CD4-positive, alpha-beta T cell (primary cell): Measurements from ENCODE around the gene PPP4R4. TPM values are rescaled to one million over a fixed set of nuclear protein-coding genes. Genes with fewer than 3 reads are reported as not detected.

Experiments used
- ATAC-seq: fragments of 200-7000 bp; cut with Tn5 transposase; one replicate; pipeline ENCODE4 v1.10.0; 2022; ENCODE audit warnings: mild to moderate bottlenecking; ENCODE audit not compliant: poor library complexity
- CTCF ChIA-PET: fragments of 350-600 bp; sonication (Branson Sonifier 250); formaldehyde crosslinking; loops from one replicate; lab custom pipeline; 2021; ENCODE audit warnings: antibody characterized with exemption, inconsistent platforms; lab: Charles Lee
- POLR2A ChIA-PET: fragments of 350-600 bp; sonication (Branson Sonifier 250); formaldehyde crosslinking; loops from one replicate; lab custom pipeline; 2021; ENCODE audit warnings: antibody characterized with exemption, inconsistent platforms; lab: Charles Lee
- DNase-seq, 14 experiments: peaks; one replicate each; pipeline ENCODE4 v3.0.0-alpha.2; 2013 to 2020; ENCODE audit warnings: mixed read lengths in 2 of 14
- H3K27ac ChIP-seq, 2 donors: one replicate each; pipeline versions ENCODE4 v1.5.1 to v1.7.0; 2013; ENCODE audit warnings: low read length in 2 of 2, low read depth in 1 of 2, mild to moderate bottlenecking in 1 of 2
- H3K27me3 ChIP-seq, 2 experiments: 1 replicate in 1 of 2; 2 replicates in 1 of 2; pipeline versions ENCODE4 v1.6.1 to v1.7.0; 2013; ENCODE audit warnings: low read length in 2 of 2, control low read depth in 1 of 2, mild to moderate bottlenecking in 1 of 2, moderate library complexity in 1 of 2; ENCODE audit not compliant: insufficient read depth in 2 of 2, control insufficient read depth in 1 of 2
- H3K36me3 ChIP-seq: one replicate; pipeline ENCODE4 v1.6.1; 2013; ENCODE audit warnings: low read length, control low read depth; ENCODE audit not compliant: insufficient read depth
- H3K4me1 ChIP-seq: one replicate; pipeline ENCODE4 v1.6.1; 2013; ENCODE audit warnings: low read length, control low read depth; ENCODE audit not compliant: insufficient read depth
- H3K4me3 ChIP-seq: one replicate; pipeline ENCODE4 v1.5.1; 2013; ENCODE audit warnings: mild to moderate bottlenecking, low read length, moderate library complexity
- H3K9me3 ChIP-seq, 2 experiments: 1 replicate in 1 of 2; 2 replicates in 1 of 2; pipeline versions ENCODE4 v1.6.1 to v1.7.0; 2013; ENCODE audit warnings: low read length in 2 of 2, mild to moderate bottlenecking in 2 of 2, control low read depth in 1 of 2, moderate library complexity in 1 of 2; ENCODE audit not compliant: control insufficient read depth in 1 of 2, insufficient read depth in 1 of 2
- H3K27ac Mint-ChIP-seq: one replicate; pipeline ENCODE4 v1.8.0; 2020; ENCODE audit warnings: mixed read lengths
- H3K27me3 Mint-ChIP-seq: one replicate; pipeline ENCODE4 v1.8.0; 2021; ENCODE audit warnings: mixed read lengths
- H3K36me3 Mint-ChIP-seq: one replicate; pipeline ENCODE4 v1.8.0; 2021; ENCODE audit warnings: low read depth, mixed read lengths
- H3K4me1 Mint-ChIP-seq: one replicate; pipeline ENCODE4 v1.8.0; 2021; ENCODE audit warnings: low read depth, mixed read lengths
- H3K4me3 Mint-ChIP-seq: one replicate; pipeline ENCODE4 v1.8.0; 2020; ENCODE audit warnings: mild to moderate bottlenecking, mixed read lengths
- H3K9me3 Mint-ChIP-seq: one replicate; pipeline ENCODE4 v1.8.0; 2020; ENCODE audit warnings: mixed read lengths
- CTCF ChIP-seq: fragments of 200-600 bp; IDR thresholded peaks from one replicate; pipeline ENCODE4 v1.8.0; 2022; ENCODE audit warnings: antibody characterized with exemption, mild to moderate bottlenecking
- intact Hi-C, 2 experiments: fragments of 100-400 bp; cut with DNase I in 1 of 2; cut with micrococcal nuclease in 1 of 2; formaldehyde crosslinking; loops; one replicate each; pipeline versions ENCODE4 v1.15.1 to v1.9.0; 2023 to 2025; cut with DNase I, micrococcal nuclease
- total RNA-seq, 174 experiments: library from RNA in 2 of 174; stranded (reverse) in 2 of 174; gene quantifications; one replicate each; pipeline ENCODE4 v1.2.3 and lab custom pipeline; 2021 to 2026

Gene PPP4R4
- total RNA-seq, 2 experiments from 2014 or later: 3.5 to 4.3 TPM

DNA sequence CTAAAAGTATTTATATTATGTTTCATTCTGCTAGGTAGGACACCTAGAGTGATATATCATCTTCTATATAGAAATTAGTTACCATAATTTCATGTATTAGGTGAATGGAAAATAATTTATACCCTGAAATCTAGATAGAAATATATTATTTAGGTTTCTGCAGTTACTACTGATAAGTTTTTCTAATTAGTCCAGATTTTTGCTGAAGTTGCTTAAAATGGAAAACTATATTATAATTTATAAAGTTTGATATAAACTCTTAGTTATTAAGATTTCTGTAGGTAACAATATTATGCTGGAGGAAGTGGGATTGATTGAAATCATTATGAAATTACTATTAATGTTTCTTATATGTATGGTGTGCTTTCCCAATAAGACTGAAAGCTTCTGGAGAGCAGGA lies 62.9 kb downstream of the PPP4R4 start:
- ChIA-PET CTCF (no interaction called here), POLR2A (no interaction called here)
- ATAC-seq (no peak), DNase-seq (no peak)
- intact Hi-C loops: no loop called here
- Histone ChIP-seq H3K4me1 (no peaks in the 10 kb centered on the region), H3K27me3 (no peaks in the 10 kb centered on the region), H3K4me3 (no peak overlapping the region), H3K36me3 (no peaks in the 10 kb centered on the region), H3K27ac (no peak overlapping the region), H3K9me3 (no peaks in the 10 kb centered on the region)
- no peak overlapping the region for H3K4me3 Mint-ChIP-seq
- no peaks in the 10 kb centered on the region for H3K27me3 Mint-ChIP-seq
- H3K9me3 Mint-ChIP-seq: no peaks in the 10 kb centered on the region
- no peak for TF ChIP-seq CTCF
- H3K36me3 Mint-ChIP-seq: no peaks in the 10 kb centered on the region
- H3K27ac Mint-ChIP-seq: no peak overlapping the region
- H3K4me1 Mint-ChIP-seq: no peaks in the 10 kb centered on the region

- no peaks in the 10 kb centered on the region for H3K4me1 ChIP-seq
- CTCF ChIA-PET: no interaction called here
- no peaks in the 10 kb centered on the region for H3K4me1 Mint-ChIP-seq
- no peaks in the 10 kb centered on the region for H3K27me3 ChIP-seq
- DNase-seq (no peak), ATAC-seq (no peak)
- H3K27me3 Mint-ChIP-seq: peaks cover under 1% of the 10 kb centered on the region
- no peaks in the 10 kb centered on the region for H3K36me3 Mint-ChIP-seq
- H3K9me3 Mint-ChIP-seq: no peaks in the 10 kb centered on the region
- no peaks in the 10 kb centered on the region for H3K36me3 ChIP-seq
- H3K27ac Mint-ChIP-seq: no peak overlapping the region
- H3K27ac ChIP-seq: no peak overlapping the region
- no peaks in the 10 kb centered on the region for H3K9me3 ChIP-seq
- intact Hi-C loops: no loop called here
- POLR2A ChIA-PET: no interaction called here
- H3K4me3 ChIP-seq: no peak overlapping the region
- TF ChIP-seq CTCF: no peak
- H3K4me3 Mint-ChIP-seq: no peak overlapping the region
Measured at GRCh38 chr14:94237983-94238382, 63.9 kb downstream of the PPP4R4 start.

DNA sequence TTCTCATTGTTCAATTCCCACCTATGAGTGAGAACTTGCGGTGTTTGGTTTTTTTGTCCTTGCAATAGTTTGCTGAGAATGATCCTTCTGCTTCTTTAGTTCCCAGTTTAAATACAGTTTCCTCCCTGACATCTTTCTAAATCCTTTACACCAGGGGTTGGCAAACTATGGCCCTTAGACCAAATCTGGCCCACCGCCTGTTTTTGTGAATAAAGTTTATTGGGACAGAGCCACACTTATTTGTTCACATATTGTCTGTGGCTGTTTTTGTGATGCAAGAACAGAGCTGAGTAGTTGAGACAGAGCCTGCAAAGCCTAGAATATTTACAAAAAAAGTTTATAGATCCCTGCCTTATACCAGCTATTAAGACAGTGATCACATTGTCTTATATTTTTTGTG lies 65.3 kb downstream of the PPP4R4 start:
- no peak for DNase-seq
- Histone ChIP-seq H3K36me3 (no peaks in the 10 kb centered on the region), H3K4me3 (no peak overlapping the region), H3K27me3 (no peaks in the 10 kb centered on the region), H3K4me1 (no peaks in the 10 kb centered on the region), H3K27ac (no peak overlapping the region), H3K9me3 (no peaks in the 10 kb centered on the region)
- no peak for ATAC-seq
- Mint-ChIP-seq H3K4me1 (no peaks in the 10 kb centered on the region), H3K27ac (no peak overlapping the region), H3K9me3 (no peaks in the 10 kb centered on the region), H3K36me3 (no peaks in the 10 kb centered on the region), H3K4me3 (no peak overlapping the region), H3K27me3 (peaks cover 3% of the 10 kb centered on the region)
- ChIA-PET POLR2A (no interaction called here), CTCF (no interaction called here)
- intact Hi-C loops: no loop called here
- no peak for TF ChIP-seq CTCF
